GM06990 (cell line): ENCODE data around the gene ATP10A.

ENCODE experiments used
- DNase-seq: peaks from one replicate; pipeline ENCODE4 v3.0.0-alpha.2; 2011; ENCODE audit not compliant: insufficient read length; ENCODE audit errors: extremely low read depth
- H3K27me3 ChIP-seq: replicated peaks from 2 replicates; pipeline ENCODE4 v1.6.0; 2011; ENCODE audit warnings: low read length; ENCODE audit not compliant: control insufficient read depth, insufficient read depth
- H3K36me3 ChIP-seq: 2 replicates; pipeline ENCODE4 v1.5.1; 2011; ENCODE audit warnings: low read length; ENCODE audit not compliant: control insufficient read depth, insufficient read depth
- H3K4me3 ChIP-seq: replicated peaks from 2 replicates; pipeline ENCODE4 v1.5.1; 2011; ENCODE audit warnings: low read depth, mild to moderate bottlenecking, control low read depth, low read length
- TF ChIP-seq, protein P1 (sequence below): IDR thresholded peaks from 2 replicates; pipeline ENCODE4 v1.5.1; 2011; ENCODE audit warnings: low read length, control low read depth, mild to moderate bottlenecking, inconsistent platforms; ENCODE audit not compliant: insufficient read depth, poor library complexity, severe bottlenecking

The ATP10A gene

GRCh38 chr15:25688166-25688565, 175.0 kb downstream of the ATP10A start:
- TF ChIP-seq, protein P1, sequence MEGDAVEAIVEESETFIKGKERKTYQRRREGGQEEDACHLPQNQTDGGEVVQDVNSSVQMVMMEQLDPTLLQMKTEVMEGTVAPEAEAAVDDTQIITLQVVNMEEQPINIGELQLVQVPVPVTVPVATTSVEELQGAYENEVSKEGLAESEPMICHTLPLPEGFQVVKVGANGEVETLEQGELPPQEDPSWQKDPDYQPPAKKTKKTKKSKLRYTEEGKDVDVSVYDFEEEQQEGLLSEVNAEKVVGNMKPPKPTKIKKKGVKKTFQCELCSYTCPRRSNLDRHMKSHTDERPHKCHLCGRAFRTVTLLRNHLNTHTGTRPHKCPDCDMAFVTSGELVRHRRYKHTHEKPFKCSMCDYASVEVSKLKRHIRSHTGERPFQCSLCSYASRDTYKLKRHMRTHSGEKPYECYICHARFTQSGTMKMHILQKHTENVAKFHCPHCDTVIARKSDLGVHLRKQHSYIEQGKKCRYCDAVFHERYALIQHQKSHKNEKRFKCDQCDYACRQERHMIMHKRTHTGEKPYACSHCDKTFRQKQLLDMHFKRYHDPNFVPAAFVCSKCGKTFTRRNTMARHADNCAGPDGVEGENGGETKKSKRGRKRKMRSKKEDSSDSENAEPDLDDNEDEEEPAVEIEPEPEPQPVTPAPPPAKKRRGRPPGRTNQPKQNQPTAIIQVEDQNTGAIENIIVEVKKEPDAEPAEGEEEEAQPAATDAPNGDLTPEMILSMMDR, result no peak
- H3K36me3 ChIP-seq, result no peaks in the 10 kb centered on the region
- no peak overlapping the region for H3K4me3 ChIP-seq
- no peaks in the 10 kb centered on the region for H3K27me3 ChIP-seq
- DNase-seq, result no peak

DNA sequence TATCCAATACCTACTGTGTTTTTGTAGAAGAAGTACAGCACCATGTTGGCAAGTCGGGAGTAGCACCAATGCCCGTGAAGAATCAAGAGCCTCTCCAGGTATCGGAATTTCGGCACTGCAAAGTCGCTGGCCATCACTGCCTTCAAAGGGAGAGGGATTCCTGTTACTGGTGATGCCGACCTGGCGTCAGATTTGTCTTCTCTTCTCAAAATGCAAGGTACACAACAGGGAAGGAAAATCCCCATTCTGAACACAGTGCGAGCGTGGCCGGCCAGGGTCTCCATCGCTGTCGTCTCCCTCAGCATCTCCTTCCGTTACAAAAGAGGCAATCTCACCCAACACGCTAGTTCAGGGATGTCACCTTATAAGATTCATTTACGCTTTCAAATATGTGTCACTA, 175.4 kb downstream of the ATP10A start:
- Histone ChIP-seq H3K4me3 (no peak overlapping the region), H3K36me3 (no peaks in the 10 kb centered on the region), H3K27me3 (no peaks in the 10 kb centered on the region)
- DNase-seq, result no peak
- TF ChIP-seq, protein P1, result no peak

GRCh38 chr15:25687276-25687675, 175.9 kb downstream of the ATP10A start:
- no peak overlapping the region for H3K4me3 ChIP-seq
- DNase-seq, result no peak
- H3K27me3 ChIP-seq, result no peaks in the 10 kb centered on the region
- no peaks in the 10 kb centered on the region for H3K36me3 ChIP-seq
- TF ChIP-seq, protein P1, result no peak

GRCh38 chr15:25686780-25687179, 176.3 kb downstream of the ATP10A start:
- DNase-seq, result no peak
- Histone ChIP-seq H3K36me3 (no peaks in the 10 kb centered on the region), H3K27me3 (no peaks in the 10 kb centered on the region), H3K4me3 (no peak overlapping the region)
- TF ChIP-seq, protein P1, result no peak

DNA sequence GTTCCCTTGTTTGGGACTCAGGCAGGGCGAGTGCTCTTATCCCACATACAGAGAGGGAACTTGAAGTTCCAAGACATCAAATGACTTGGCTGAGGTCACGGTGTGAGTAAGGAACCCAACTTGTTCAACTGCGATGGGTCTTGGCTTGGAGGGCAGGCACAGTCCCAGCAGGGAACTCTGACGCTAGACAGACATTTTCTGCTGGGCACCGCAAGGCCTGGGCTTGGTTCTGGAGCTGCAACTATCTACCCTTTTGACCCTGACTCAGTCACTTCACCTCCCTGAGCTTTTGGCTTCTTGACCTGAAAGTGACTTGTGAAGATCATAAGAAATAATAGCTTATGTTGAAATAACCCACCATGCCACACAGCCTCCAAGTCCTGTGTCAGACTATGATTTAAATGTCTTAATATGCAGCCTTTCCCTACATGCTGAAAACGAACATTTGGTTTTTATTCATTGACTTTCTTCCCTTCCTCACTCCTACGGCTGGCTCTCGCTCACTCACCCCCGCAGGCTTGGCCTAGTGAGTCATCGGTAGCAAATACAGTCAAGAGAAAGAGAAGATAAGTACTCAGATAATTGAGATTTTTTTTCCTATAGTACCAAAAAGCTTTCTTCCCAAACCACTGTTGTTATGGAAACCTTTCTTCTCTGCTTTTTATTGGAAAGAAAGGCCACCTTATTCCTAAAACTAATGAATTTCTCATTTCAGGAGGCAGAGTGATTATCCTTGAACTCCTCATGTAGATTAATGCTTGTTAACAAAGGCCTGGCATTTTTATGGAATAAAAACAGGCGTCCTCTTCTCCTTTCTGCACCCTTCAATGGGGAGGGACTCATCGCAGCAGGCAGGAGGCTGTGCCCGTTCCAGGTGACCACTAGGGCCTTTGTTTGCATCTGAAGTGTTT, 178.4 kb downstream of the ATP10A start:
- DNase-seq, result no peak
- no peak overlapping the region for H3K4me3 ChIP-seq
- no peaks in the 10 kb centered on the region for H3K27me3 ChIP-seq
- TF ChIP-seq, protein P1, result no peak
- H3K36me3 ChIP-seq, result no peaks in the 10 kb centered on the region

DNA sequence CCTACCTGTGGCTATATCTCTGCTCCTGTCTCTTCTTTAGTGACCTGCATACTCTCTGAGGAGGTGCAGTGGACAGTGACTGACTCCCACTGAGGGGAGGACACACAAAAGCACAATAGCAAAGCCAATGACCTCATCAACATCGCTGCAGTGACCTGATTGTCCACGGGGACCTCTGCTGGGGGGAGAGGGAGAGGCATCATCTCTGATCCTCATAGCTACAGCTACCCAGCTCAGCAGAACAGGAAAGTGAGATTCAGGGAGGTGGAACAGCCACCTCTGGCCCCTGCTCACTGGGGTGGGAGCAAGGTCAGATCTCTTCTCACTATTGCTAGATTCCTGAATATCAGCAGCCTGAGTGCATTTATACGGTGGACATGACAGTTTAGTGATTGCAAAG, 179.2 kb downstream of the ATP10A start:
- no peaks in the 10 kb centered on the region for H3K27me3 ChIP-seq
- no peak for DNase-seq
- no peak overlapping the region for H3K4me3 ChIP-seq
- TF ChIP-seq, protein P1, result no peak
- H3K36me3 ChIP-seq, result no peaks in the 10 kb centered on the region
